ENCODE results near the gene ACBD3. TPM values are rescaled to one million over a fixed set of nuclear protein-coding genes. Genes with fewer than 3 reads are reported as not detected.
A peak's percentile ranks its signal among the peaks of the same experiment; 100 is the strongest.

The ACBD3 gene
- total and polyA plus RNA-seq, 10 of the 15 experiments (the other 5 are each of a cell fraction or from before 2014, with no cell fraction given) = 7.5 to 27.9 (median 20.3) TPM

GRCh38 chr1:226211181-226211821, 24.8 kb upstream of the ACBD3 start (continued):
- no peak for TF ChIP-seq REST (IDR thresholded peaks at IDR 0.05; ENCODE audit: low read depth, low read length)
- TF ChIP-seq PAX8 (IDR thresholded peaks at IDR 0.05) = no peak
- no peak for TF ChIP-seq MXI1 (IDR thresholded peaks at IDR 0.05; ENCODE audit: low read depth, low read length)

GRCh38 chr1:226210571-226211176, 24.1 kb upstream of the ACBD3 start:
- ChIA-PET RAD21 (ENCODE audit: unreplicated experiment) (interaction anchor here (0.6 to 1.7 kb wide), 3 partner anchors 85 to 766 kb away, joined by 3 to 4 read pairs (median 3); no protein-coding TSS in a partner anchor), CTCF (interaction anchor here (1.3 kb wide), 1 partner anchor 85 kb away, joined by 4 read pairs; no protein-coding TSS in a partner anchor), SMC1A (ENCODE audit: uncharacterized antibody, unreplicated experiment) (interaction anchor here (0.9 to 1.4 kb wide), 3 partner anchors 48 to 122 kb away, joined by 3 to 5 read pairs (median 3); no protein-coding TSS in a partner anchor), POLR2A (no interaction called here)
- BruUV-seq (replicated peaks) = no TSS peak
- TF ChIP-seq PAX8 (IDR thresholded peaks at IDR 0.05) = no peak
- TF ChIP-seq JUNB (IDR thresholded peaks at IDR 0.05) = no peak
- TF ChIP-seq SPI1 (IDR thresholded peaks at IDR 0.05; ENCODE audit: borderline replicate concordance, insufficient read depth, low read depth, low read length) = peak; percentile 21; the same call in 1 of the 2 replicates
- intact Hi-C loops (cut with micrococcal nuclease; ENCODE audit: unreplicated experiment) (no loop called here), in situ Hi-C loops (cut with MboI) (no loop called here)
- Histone ChIP-seq H3K79me2 (ENCODE audit: control insufficient read depth, insufficient read depth, low read length) (no peaks in the 10 kb centered on the region), H2AFZ (ENCODE audit: control insufficient read depth, low read depth, low read length) (no peak overlapping the region; the same call in 1 of the 2 replicates), H3K9ac (ENCODE audit: control insufficient read depth, insufficient read depth, low read length) (no peak overlapping the region), H4K20me1 (ENCODE audit: control insufficient read depth, insufficient read depth) (no peaks in the 10 kb centered on the region), H3K36me3 (ENCODE audit: control insufficient read depth in 2 of 2, insufficient read depth in 2 of 2, low read length in 1 of 2) (no peaks in the 10 kb centered on the region), H3K4me3 (no peak overlapping the region), H3K27ac (ENCODE audit: control insufficient read depth, insufficient read depth) (no peak overlapping the region), H3K4me2 (ENCODE audit: control insufficient read depth, insufficient read depth) (no peak overlapping the region), H3K27me3 (replicated peaks in 1 of 2; ENCODE audit: control insufficient read depth in 2 of 2, insufficient read depth in 2 of 2, low read length in 1 of 2) (no peaks in the 10 kb centered on the region), H3K4me1 (ENCODE audit: control insufficient read depth, insufficient read depth, low read length) (no peaks in the 10 kb centered on the region; the same call in 1 of the 2 replicates), H3K9me3 (replicated peaks; ENCODE audit: control insufficient read depth, insufficient read depth, low read length) (no peaks in the 10 kb centered on the region)
- WGBS (ENCODE audit: insufficient coverage, insufficient replicate concordance, low lambda C conversion rate, missing lambda C conversion rate) = 67% methylated on average over 7 of the region's 7 CpGs
- FAIRE-seq = no peak
- DNase-seq (ENCODE audit: low read depth, low spot score) = no peak
- ATAC-seq = no peak

Data from GM12878 (cell line).